ENCODE results near the gene FAM50B. TPM values are rescaled to one million over a fixed set of nuclear protein-coding genes. Genes with fewer than 3 reads are reported as not detected.
A peak's percentile ranks its signal among the peaks of the same experiment; 100 is the strongest.

Gene FAM50B
- total and polyA plus RNA-seq, 2 of the 13 experiments (the other 11 are each of a cell fraction or from before 2014, with no cell fraction given), result 0.05 TPM; not detected in 1

- TF ChIP-seq TMF1 (CRISPR knock-in tag; IDR thresholded peaks at IDR 0.05; ENCODE audit: low read depth) (0 out of 2 replicates have a peak, but pooled peaks have one; percentile 8), ZNF670 (CRISPR knock-in tag; IDR thresholded peaks at IDR 0.05; ENCODE audit: borderline replicate concordance) (0 out of 2 replicates have a peak, but pooled peaks have one; percentile 61), THRA (CRISPR knock-in tag; IDR thresholded peaks at IDR 0.05; ENCODE audit: borderline replicate concordance) (peak; percentile 87), ZNF891 (CRISPR knock-in tag; IDR thresholded peaks at IDR 0.05) (no peak), ATM (IDR thresholded peaks at IDR 0.05; ENCODE audit: borderline replicate concordance) (no peak), ARID5B (CRISPR knock-in tag; IDR thresholded peaks at IDR 0.05) (peak; percentile 95), SKIL (CRISPR knock-in tag; IDR thresholded peaks at IDR 0.05; ENCODE audit: borderline replicate concordance) (peak; percentile 78; the same call in 1 of the 2 replicates), IRF2 (CRISPR knock-in tag; IDR thresholded peaks at IDR 0.05) (peak; percentile 70), FOXA1 (IDR thresholded peaks at IDR 0.05) (peak; percentile 85), FOXA1 (CRISPR knock-in tag; IDR thresholded peaks at IDR 0.05) (peak; percentile 99), ZNF335 (CRISPR knock-in tag; IDR thresholded peaks at IDR 0.05) (no peak), FOXM1 (CRISPR knock-in tag; IDR thresholded peaks at IDR 0.05) (no peak), SRSF4 (IDR thresholded peaks at IDR 0.05; ENCODE audit: low read depth, low read length, poor library complexity, severe bottlenecking) (no peak), HBP1 (CRISPR knock-in tag; IDR thresholded peaks at IDR 0.05; ENCODE audit: low read depth) (peak; percentile 80; the same call in 1 of the 2 replicates), ZNF33B (CRISPR knock-in tag; IDR thresholded peaks at IDR 0.05) (no peak; the same call in 1 of the 2 replicates), ZFP36L2 (CRISPR knock-in tag; IDR thresholded peaks at IDR 0.05) (no peak), CBX1 (IDR thresholded peaks at IDR 0.05; ENCODE audit: low read depth) (no peak), BHLHE40 (IDR thresholded peaks at IDR 0.05; ENCODE audit: low read length) (no peak), PRMT3 (CRISPR knock-in tag; IDR thresholded peaks at IDR 0.05; ENCODE audit: borderline replicate concordance, low read depth) (no peak), PCBP1 (IDR thresholded peaks at IDR 0.05; ENCODE audit: borderline replicate concordance, low read depth, low read length) (no peak)
Measured at GRCh38 chr6:3841066-3841454, 8.1 kb upstream of the FAM50B start (continued).

Data from HepG2 (cell line).